Measurements from ENCODE around the gene SHE. TPM values are rescaled to one million over a fixed set of nuclear protein-coding genes. Genes with fewer than 3 reads are reported as not detected.

Gene SHE
- total and polyA plus RNA-seq, 2 of the 8 experiments (the other 6 are each of a cell fraction or from before 2014, with no cell fraction given), result 0.44 to 0.45 TPM

DNA sequence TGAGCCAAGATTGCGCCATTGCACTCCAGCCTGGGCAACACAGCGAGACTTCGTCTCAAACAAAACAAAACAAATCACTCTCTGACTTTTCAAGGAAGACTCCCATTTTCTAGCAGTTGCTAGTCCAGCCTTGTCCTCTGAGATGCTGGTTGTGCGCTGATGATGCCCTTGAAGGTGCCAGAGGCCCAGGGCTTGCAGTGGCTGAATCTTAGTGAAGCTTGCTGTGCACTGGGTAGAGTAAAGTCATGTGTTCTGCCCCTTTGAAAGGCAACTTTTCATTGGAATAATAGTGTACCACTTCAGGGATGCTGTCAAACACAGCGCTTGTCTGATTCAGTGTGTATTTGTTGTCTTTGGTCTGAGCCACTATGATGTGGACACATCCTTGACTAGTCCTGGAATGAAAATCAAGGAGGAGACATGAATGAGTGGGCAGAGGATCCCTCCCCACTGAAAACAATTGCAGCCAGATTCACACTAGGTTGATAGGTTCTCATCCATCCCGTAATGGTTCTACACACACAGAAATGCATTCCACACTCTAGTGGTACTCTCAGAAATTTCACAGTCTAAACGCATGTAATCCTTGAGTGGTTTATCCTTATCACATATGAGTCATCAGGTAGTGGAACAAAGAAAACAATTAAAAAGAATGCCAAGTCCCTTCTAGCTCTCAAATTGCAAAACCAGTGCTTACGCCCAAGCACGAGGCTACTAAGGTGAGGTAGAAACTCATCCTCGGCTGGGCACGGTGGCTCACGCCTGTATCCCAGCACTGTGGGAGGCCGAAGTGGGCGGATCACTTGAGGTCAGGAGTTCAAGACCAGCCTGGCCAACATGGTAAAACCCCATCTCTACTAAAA, 18.0 kb downstream of the SHE start:
- Histone ChIP-seq H3K23ac (ENCODE audit: insufficient read length) (no peak overlapping the region), H3K4me2 (ENCODE audit: insufficient read depth in 1 of 2, low read depth in 2 of 2, low read length in 2 of 2) (no peak overlapping the region), H3K4ac (replicated peaks; ENCODE audit: insufficient read length, low read depth, low read length) (no peak overlapping the region), H3K4me3 (ENCODE audit: extremely low read depth in 1 of 4, insufficient read depth in 2 of 4, low read depth in 3 of 4, low read length in 4 of 4) (no peak overlapping the region), H3K9me3 (ENCODE audit: insufficient read depth in 2 of 2, low read depth in 1 of 2, low read length in 1 of 2) (no peaks in the 10 kb centered on the region), H3K79me2 (ENCODE audit: control insufficient read depth in 1 of 2, insufficient read depth in 2 of 2, low read length in 2 of 2) (no peaks in the 10 kb centered on the region), H2AFZ (ENCODE audit: low read length) (no peak overlapping the region), H2BK120ac (replicated peaks; ENCODE audit: low read depth, low read length) (no peak overlapping the region), H3K56ac (replicated peaks; ENCODE audit: insufficient read length, low read depth, low read length) (no peak overlapping the region), H2BK15ac (ENCODE audit: low read length) (no peak overlapping the region), H3K18ac (ENCODE audit: extremely low read depth, low read length) (no peak overlapping the region), H3K27ac (ENCODE audit: low read depth, low read length) (no peak overlapping the region), H3K27me3 (replicated peaks in 1 of 4; ENCODE audit: control insufficient read depth in 3 of 4, extremely low read depth in 1 of 4, insufficient read depth in 3 of 4, low read length in 3 of 4) (no peaks in the 10 kb centered on the region), H3K36me3 (ENCODE audit: control insufficient read depth in 2 of 4, insufficient read depth in 4 of 4, low read length in 3 of 4) (no peaks in the 10 kb centered on the region), H3K79me1 (ENCODE audit: low read depth, low read length) (no peaks in the 10 kb centered on the region), H2BK5ac (ENCODE audit: low read depth, low read length) (no peak overlapping the region), H3K14ac (ENCODE audit: insufficient read length) (no peak overlapping the region), H4K5ac (ENCODE audit: insufficient read length, low read depth, low read length) (no peak overlapping the region), H2BK20ac (ENCODE audit: low read length) (no peak overlapping the region), H3K9ac (replicated peaks in 1 of 4; ENCODE audit: extremely low read depth in 1 of 4, low read depth in 3 of 4, low read length in 3 of 4) (no peak overlapping the region), H4K91ac (replicated peaks; ENCODE audit: insufficient read length, low read length) (no peak overlapping the region), H3K4me1 (replicated peaks in 1 of 4; ENCODE audit: control insufficient read depth in 3 of 4, insufficient read depth in 4 of 4, low read length in 3 of 4) (no peaks in the 10 kb centered on the region; a peak in 1 of 7 replicates), H2AK5ac (ENCODE audit: low read depth, low read length) (no peak overlapping the region), H3K23me2 (ENCODE audit: low read depth, low read length) (no peaks in the 10 kb centered on the region), H4K8ac (ENCODE audit: extremely low read depth, insufficient read depth, low read length) (no peak overlapping the region), H2BK12ac (ENCODE audit: low read depth, low read length) (no peak overlapping the region), H4K20me1 (replicated peaks in 1 of 2; ENCODE audit: control insufficient read depth in 1 of 2, insufficient read depth in 2 of 2, low read length in 2 of 2) (no peaks in the 10 kb centered on the region)
- ChIA-PET POLR2A (ENCODE audit: partially characterized antibody) (no interaction called here), CTCF (ENCODE audit: partially characterized antibody) (interaction anchor here (0.9 to 7.5 kb wide), 3 partner anchors 17 to 136 kb away, joined by 3 to 117 read pairs (median 4); no protein-coding TSS in a partner anchor)
- FAIRE-seq (no peak), DNase-seq (ENCODE audit: low read depth in 1 of 2, low spot score in 2 of 2) (no peak)
- 85% methylated on average over 14 of the region's 14 CpGs; no CpG with 5 or more reads in 1 of the 2 experiments for WGBS, 2 experiments (ENCODE audit: extremely low coverage in 1 of 2, insufficient coverage in 1 of 2, insufficient read length in 1 of 2, insufficient replicate concordance in 2 of 2, low coverage in 1 of 2, low lambda C conversion rate in 2 of 2, missing lambda C conversion rate in 1 of 2)
- TF ChIP-seq RBBP5 (IDR thresholded peaks at IDR 0.05; ENCODE audit: borderline replicate concordance, low read depth, low read length) (no peak), TAF1 (IDR thresholded peaks at IDR 0.05; ENCODE audit: low read depth, low read length) (no peak), SAP30 (IDR thresholded peaks at IDR 0.05; ENCODE audit: insufficient read depth, insufficient replicate concordance, low read length) (no peak), JUND (IDR thresholded peaks at IDR 0.05; ENCODE audit: low read length) (no peak), BCL11A (IDR thresholded peaks at IDR 0.05; ENCODE audit: low read depth in 2 of 2, low read length in 2 of 2) (no peak)

Measured in H1 (cell line).